AG10803 (cell line): ENCODE results near the gene FBXO24.

Experiments
- DNase-seq: peaks from one replicate; pipeline ENCODE4 v3.0.0; 2010; ENCODE audit warnings: low read depth
- H3K4me3 ChIP-seq: 2 replicates; pipeline ENCODE4 v1.5.1; 2011; ENCODE audit warnings: mild to moderate bottlenecking, low read length, control low read depth
- TF ChIP-seq, protein P1 (sequence below): conservative IDR thresholded peaks from 2 replicates; pipeline ENCODE4 v1.5.1; 2011; ENCODE audit warnings: mild to moderate bottlenecking, low read length, control low read depth, inconsistent platforms

Gene FBXO24

DNA sequence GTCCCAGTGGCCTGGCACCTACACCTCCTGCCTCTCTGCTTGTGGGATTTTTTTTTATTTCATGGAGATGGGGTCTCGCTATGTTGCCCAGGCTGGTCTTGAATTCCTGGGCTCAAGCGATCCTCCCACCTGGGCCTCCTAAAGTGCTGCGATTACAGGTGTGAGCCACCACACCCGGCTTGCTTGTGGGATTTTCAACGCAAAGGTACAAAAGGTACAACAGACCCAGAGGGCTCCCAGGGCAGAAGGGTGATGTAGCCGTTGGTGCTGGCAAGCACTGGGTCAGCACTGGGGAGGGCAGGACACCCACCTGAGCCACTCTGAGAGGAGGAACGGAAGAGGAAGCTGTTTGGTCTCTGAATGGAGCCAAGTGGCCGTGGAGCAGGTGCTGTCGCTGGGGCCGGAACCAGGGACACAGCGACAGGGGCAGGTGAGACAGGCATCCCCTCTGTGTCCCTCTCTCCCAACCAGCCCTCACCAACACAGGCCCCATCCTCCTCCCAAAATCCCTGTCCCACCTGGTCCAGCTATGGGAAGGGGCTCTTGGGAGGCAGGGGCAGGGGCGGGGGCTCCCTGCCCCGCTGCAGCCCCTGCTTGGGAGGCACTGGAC lies 9.6 kb upstream of the FBXO24 start:
- no peak for DNase-seq

DNA sequence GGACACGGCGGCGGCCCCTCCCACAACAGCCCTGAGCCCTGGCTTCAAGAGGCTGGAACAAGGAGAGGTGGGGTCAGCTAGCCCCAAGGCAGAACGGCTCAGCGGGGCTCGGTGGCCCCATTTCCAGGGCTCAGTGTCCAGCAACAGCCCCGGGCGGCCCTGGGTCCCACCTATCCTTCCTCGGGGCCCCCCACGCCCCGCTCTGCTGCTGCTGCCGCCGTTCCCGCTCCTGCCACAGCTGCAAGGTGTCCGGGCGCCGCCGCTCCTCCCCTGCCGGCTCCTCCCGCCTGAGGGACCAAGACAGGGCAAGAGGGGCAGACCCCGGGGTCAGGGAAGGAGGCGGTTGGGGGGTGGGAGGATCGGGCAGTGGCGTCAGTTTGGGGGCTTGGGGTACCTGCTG lies 9.0 kb upstream of the FBXO24 start:
- DNase-seq, result no peak
- no peak overlapping the region for H3K4me3 ChIP-seq
- TF ChIP-seq, protein P1, sequence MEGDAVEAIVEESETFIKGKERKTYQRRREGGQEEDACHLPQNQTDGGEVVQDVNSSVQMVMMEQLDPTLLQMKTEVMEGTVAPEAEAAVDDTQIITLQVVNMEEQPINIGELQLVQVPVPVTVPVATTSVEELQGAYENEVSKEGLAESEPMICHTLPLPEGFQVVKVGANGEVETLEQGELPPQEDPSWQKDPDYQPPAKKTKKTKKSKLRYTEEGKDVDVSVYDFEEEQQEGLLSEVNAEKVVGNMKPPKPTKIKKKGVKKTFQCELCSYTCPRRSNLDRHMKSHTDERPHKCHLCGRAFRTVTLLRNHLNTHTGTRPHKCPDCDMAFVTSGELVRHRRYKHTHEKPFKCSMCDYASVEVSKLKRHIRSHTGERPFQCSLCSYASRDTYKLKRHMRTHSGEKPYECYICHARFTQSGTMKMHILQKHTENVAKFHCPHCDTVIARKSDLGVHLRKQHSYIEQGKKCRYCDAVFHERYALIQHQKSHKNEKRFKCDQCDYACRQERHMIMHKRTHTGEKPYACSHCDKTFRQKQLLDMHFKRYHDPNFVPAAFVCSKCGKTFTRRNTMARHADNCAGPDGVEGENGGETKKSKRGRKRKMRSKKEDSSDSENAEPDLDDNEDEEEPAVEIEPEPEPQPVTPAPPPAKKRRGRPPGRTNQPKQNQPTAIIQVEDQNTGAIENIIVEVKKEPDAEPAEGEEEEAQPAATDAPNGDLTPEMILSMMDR, result no peak

More for the DNA sequence above, 9.6 kb upstream of the FBXO24 start:
- TF ChIP-seq, protein P1, result no peak
- no peak overlapping the region for H3K4me3 ChIP-seq

DNA sequence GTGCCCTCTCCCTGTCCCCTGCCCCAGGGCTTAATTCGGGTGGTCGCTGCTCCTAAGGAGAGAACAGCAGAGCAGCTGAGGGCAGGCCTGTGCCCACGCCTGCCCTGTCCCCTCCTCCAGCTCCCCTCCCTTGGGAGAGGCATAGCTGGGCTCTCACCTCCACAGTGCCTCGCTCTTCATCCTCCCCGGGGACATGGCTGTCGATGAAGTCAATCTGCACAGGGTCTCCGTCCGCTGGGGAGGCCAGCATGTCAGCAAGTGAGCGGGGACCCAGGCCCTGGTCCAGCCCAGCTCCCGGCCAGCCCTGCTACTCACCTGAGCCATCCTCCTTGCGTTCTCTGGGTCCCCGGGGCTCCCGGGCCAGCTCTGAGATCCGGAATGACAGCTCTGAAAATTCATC lies 8.6 kb upstream of the FBXO24 start:
- TF ChIP-seq, protein P1, result no peak
- no peak for DNase-seq
- H3K4me3 ChIP-seq, result no peak overlapping the region

DNA sequence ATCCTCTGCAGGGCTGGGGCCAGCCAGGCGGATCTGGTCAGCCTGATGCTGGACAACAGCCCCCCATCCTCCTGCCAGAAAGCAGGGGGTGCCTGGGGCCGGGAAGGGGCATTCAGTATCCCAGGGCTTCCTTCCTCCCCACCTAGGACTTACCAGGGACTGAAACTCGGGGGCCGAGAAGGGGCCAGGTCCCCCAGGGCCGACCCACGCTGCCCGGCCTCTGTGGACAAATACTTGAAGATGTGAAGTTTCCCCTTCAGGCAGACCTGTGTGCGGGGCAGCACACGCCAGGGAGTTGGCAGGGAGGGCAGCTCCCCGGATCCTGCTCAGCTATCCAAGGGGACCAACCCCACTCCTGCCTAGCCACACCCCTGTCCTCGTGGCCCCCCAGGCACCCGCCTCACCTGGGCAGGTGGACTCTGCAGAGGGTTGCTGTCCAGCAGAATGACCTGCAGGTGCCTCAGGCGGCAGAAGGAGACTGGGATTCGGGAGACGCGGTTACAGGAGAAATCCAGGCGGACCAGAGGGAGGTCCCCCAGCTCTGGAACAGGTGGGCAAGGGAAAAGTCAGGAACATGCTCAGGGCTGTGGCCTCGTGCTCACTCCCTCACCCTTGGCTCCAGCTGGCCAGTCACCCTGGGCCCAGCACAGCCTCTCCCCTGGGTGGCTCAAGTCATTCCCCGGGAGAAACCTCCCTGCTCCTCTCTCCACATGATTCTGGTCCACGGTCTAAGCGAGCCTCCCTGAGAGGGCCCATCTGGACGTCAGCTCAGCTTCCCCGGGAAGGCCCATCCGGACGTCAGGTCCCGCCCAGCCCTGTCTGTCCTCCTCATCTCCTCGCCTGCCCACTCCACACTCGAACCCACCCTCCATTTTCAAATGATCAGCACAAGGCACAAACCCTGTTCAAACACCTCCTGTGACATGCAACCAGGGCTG lies 7.6 kb upstream of the FBXO24 start:
- DNase-seq, result no peak
- TF ChIP-seq, protein P1, result no peak
- no peak overlapping the region for H3K4me3 ChIP-seq

DNA sequence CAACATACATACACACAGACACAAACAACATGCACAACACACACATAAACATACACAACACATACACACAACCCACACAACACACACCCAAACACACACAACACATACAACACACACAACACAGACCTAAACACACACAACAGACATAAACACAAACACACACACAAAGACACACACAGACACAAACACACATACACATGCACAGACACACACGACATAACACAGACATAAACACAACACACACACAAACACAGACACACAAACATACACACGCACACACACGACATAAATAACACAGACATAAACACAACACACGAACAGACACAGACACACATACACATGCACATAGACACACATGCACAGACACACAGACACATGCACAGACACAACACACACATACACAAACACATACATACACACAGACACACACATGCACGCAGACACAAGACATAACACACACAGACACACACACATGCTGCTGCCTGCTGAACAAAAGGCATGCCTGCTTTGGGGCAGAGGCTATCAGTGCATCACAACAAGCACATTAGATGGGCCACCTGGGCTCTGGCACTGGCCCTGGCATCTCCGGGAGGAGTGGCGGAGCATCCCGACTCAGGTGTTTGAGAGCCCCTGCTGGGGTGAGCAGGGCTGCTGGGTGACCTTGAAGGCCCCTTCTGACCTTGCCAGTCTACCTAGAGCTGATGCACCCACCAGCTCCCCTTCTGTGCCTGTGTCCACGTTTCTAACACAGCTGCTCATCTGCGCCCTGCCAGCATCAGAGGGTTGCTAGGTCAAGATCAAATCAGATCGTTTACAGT lies 5.5 kb upstream of the FBXO24 start:
- no peak for DNase-seq
- TF ChIP-seq, protein P1, result no peak
- no peak overlapping the region for H3K4me3 ChIP-seq

DNA sequence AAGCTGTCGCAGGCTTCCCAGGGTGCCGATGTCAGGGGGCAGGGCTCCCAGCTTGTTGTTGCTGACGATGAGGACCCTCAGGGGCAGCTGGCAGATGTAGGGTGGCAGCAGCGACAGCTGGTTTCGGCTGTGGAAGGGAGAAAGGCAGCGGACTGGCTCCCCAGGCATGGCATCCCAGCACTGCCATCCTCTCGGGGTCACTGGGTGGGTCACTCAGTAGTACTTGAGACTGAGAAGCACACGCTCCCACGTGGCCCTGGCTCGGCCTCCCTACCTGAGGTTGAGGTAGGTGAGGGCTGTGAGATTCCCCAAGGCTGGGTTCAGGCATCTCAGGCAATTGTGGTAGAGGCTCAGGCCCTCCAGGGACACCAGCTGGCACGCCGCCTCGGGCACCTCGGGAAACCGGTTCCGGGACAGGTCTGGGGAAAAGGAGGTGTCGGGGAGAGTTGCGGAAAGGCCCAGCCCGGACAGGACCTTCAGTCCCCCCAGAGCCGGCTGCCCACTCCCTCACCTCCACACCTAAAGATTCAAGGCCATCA lies 4.0 kb upstream of the FBXO24 start:
- no peak overlapping the region for H3K4me3 ChIP-seq
- TF ChIP-seq, protein P1, result no peak
- no peak for DNase-seq
